Activated CD8-positive, alpha-beta memory T cell treated with anti-CD3 and anti-CD28 coated beads, Interleukin-2, amount 50 U/mL, for 24 hours (primary cell): ENCODE results near the gene PKHD1.
"Not testable (repeated sequence)": the region's sequence is repeated elsewhere in the genome, so short reads cannot be mapped to it uniquely, and the experiment has no call there.

Experiments
- DNase-seq: peaks from one replicate; pipeline ENCODE4 v3.0.0-alpha.2; 2020; ENCODE audit errors: extremely low read depth

Gene PKHD1

GRCh38 chr6:51929934-51930574, 157.4 kb downstream of the PKHD1 start:
- DNase-seq: no peak

GRCh38 chr6:51928320-51928719, 159.1 kb downstream of the PKHD1 start:
- DNase-seq: no peak

GRCh38 chr6:51927450-51927849, 160.0 kb downstream of the PKHD1 start:
- DNase-seq: no peak

GRCh38 chr6:51926125-51926524, 161.3 kb downstream of the PKHD1 start:
- no peak for DNase-seq

GRCh38 chr6:51922479-51922878, 164.9 kb downstream of the PKHD1 start:
- not testable (repeated sequence) for DNase-seq

GRCh38 chr6:51918347-51918746, 169.1 kb downstream of the PKHD1 start:
- DNase-seq: not testable (repeated sequence)

- no peak for DNase-seq
Observed at GRCh38 chr6:51915098-51915497, 172.3 kb downstream of the PKHD1 start.

GRCh38 chr6:51913265-51913664, 174.1 kb downstream of the PKHD1 start:
- no peak for DNase-seq

- no peak for DNase-seq
Observed at GRCh38 chr6:51910851-51911250, 176.6 kb downstream of the PKHD1 start.

GRCh38 chr6:51908243-51908642, 179.2 kb downstream of the PKHD1 start:
- DNase-seq: no peak

GRCh38 chr6:51901766-51902764, 185.3 kb downstream of the PKHD1 start:
- DNase-seq: no peak

- DNase-seq: no peak
Observed at GRCh38 chr6:51893366-51893765, 194.0 kb downstream of the PKHD1 start.

- DNase-seq: no peak
Observed at GRCh38 chr6:51892750-51893149, 194.7 kb downstream of the PKHD1 start.

GRCh38 chr6:51892339-51892738, 195.1 kb downstream of the PKHD1 start:
- DNase-seq: no peak

GRCh38 chr6:51891784-51892183, 195.6 kb downstream of the PKHD1 start:
- no peak for DNase-seq

- no peak for DNase-seq
Observed at GRCh38 chr6:51887859-51888258, 199.6 kb downstream of the PKHD1 start.

- no peak for DNase-seq
Observed at GRCh38 chr6:51885957-51886356, 201.5 kb downstream of the PKHD1 start.

GRCh38 chr6:51868591-51869355, 218.6 kb downstream of the PKHD1 start:
- no peak for DNase-seq

GRCh38 chr6:51866867-51867266, 220.5 kb downstream of the PKHD1 start:
- DNase-seq: no peak

- no peak for DNase-seq
Observed at GRCh38 chr6:51865996-51866395, 221.4 kb downstream of the PKHD1 start.

GRCh38 chr6:51865176-51865575, 222.2 kb downstream of the PKHD1 start:
- DNase-seq: no peak

- DNase-seq: no peak
Observed at GRCh38 chr6:51857134-51857533, 230.3 kb downstream of the PKHD1 start.
